ENCODE measurements around the gene SERAC1.
A peak's percentile ranks its signal among the peaks of the same experiment; 100 is the strongest.

Gene SERAC1

GRCh38 chr6:158164579-158165170, 3.4 kb downstream of the SERAC1 start:
- Histone ChIP-seq H3K4me3 (replicated peaks; ENCODE audit: insufficient read depth, low read length) (no peak overlapping the region), H3K27ac (replicated peaks) (no peak overlapping the region), H3K27me3 (ENCODE audit: insufficient read depth, poor library complexity, severe bottlenecking) (no peaks in the 10 kb centered on the region)
- TF ChIP-seq REST (IDR thresholded peaks at IDR 0.05; ENCODE audit: insufficient replicate concordance, low read depth), result no peak
- no peak for TF ChIP-seq GABPA (IDR thresholded peaks at IDR 0.05; ENCODE audit: low read depth)
- no peak for TF ChIP-seq CTCF (IDR thresholded peaks at IDR 0.05; ENCODE audit: insufficient read depth, low read length)
- TF ChIP-seq SPI1 (IDR thresholded peaks at IDR 0.05; ENCODE audit: borderline replicate concordance, low read depth), result no peak
- TF ChIP-seq POLR2AphosphoS5 (IDR thresholded peaks at IDR 0.05; ENCODE audit: low read depth), result no peak
- DNase-seq (ENCODE audit: low read depth in 1 of 2, low spot score in 1 of 2), result no peak

GRCh38 chr6:158161566-158162254, 6.4 kb downstream of the SERAC1 start:
- Histone ChIP-seq H3K4me3 (replicated peaks; ENCODE audit: insufficient read depth, low read length) (no peak overlapping the region), H3K27me3 (ENCODE audit: insufficient read depth, poor library complexity, severe bottlenecking) (no peaks in the 10 kb centered on the region), H3K27ac (replicated peaks) (no peak overlapping the region)
- peak; percentile 17 to 34 for DNase-seq (ENCODE audit: low read depth in 1 of 2, low spot score in 1 of 2)
- TF ChIP-seq CTCF (IDR thresholded peaks at IDR 0.05; ENCODE audit: insufficient read depth, low read length) (no peak), SPI1 (IDR thresholded peaks at IDR 0.05; ENCODE audit: borderline replicate concordance, low read depth) (no peak), POLR2AphosphoS5 (IDR thresholded peaks at IDR 0.05; ENCODE audit: low read depth) (no peak), GABPA (IDR thresholded peaks at IDR 0.05; ENCODE audit: low read depth) (no peak), REST (IDR thresholded peaks at IDR 0.05; ENCODE audit: insufficient replicate concordance, low read depth) (no peak)

GRCh38 chr6:158160932-158161539, 7.0 kb downstream of the SERAC1 start:
- Histone ChIP-seq H3K27ac (replicated peaks) (no peak overlapping the region), H3K27me3 (ENCODE audit: insufficient read depth, poor library complexity, severe bottlenecking) (no peaks in the 10 kb centered on the region), H3K4me3 (replicated peaks; ENCODE audit: insufficient read depth, low read length) (no peak overlapping the region)
- DNase-seq (ENCODE audit: low read depth in 1 of 2, low spot score in 1 of 2), result no peak
- TF ChIP-seq SPI1 (IDR thresholded peaks at IDR 0.05; ENCODE audit: borderline replicate concordance, low read depth), result no peak
- TF ChIP-seq REST (IDR thresholded peaks at IDR 0.05; ENCODE audit: insufficient replicate concordance, low read depth), result no peak
- no peak for TF ChIP-seq POLR2AphosphoS5 (IDR thresholded peaks at IDR 0.05; ENCODE audit: low read depth)
- TF ChIP-seq GABPA (IDR thresholded peaks at IDR 0.05; ENCODE audit: low read depth), result no peak
- TF ChIP-seq CTCF (IDR thresholded peaks at IDR 0.05; ENCODE audit: insufficient read depth, low read length), result no peak

Measured in HL-60 (cell line).